Smooth muscle cell (in vitro differentiated cells): ENCODE data around the gene SINHCAF. TPM values are rescaled to one million over a fixed set of nuclear protein-coding genes. Genes with fewer than 3 reads are reported as not detected.

Experiments
- DNase-seq: peaks from one replicate; lab custom pipeline; 2025; ENCODE audit not compliant: unreplicated experiment; lab: John Stamatoyannopoulos, UW
- H2AFZ ChIP-seq: fragments of 200-600 bp; sonication (generic); 2 replicates; pipeline ENCODE4 v1.6.0; 2016; ENCODE audit warnings: antibody characterized with exemption, low read depth, mild to moderate bottlenecking
- H3F3A ChIP-seq: fragments of 200-600 bp; sonication (generic); 2 replicates; pipeline ENCODE4 v1.6.0; 2017; ENCODE audit warnings: antibody characterized with exemption, low read depth
- H3K27ac ChIP-seq: fragments of 200-600 bp; sonication (generic); 2 replicates; pipeline ENCODE4 v1.5.1; 2016; ENCODE audit warnings: low read depth, mild to moderate bottlenecking
- H3K27me3 ChIP-seq: fragments of 200-600 bp; sonication (generic); 2 replicates; pipeline ENCODE4 v1.6.1; 2016; ENCODE audit warnings: low read depth, mild to moderate bottlenecking
- H3K36me3 ChIP-seq: fragments of 200-600 bp; sonication (generic); 2 replicates; pipeline ENCODE4 v1.5.1; 2016; ENCODE audit warnings: low read depth
- H3K4me1 ChIP-seq: fragments of 200-600 bp; sonication (generic); 2 replicates; pipeline ENCODE4 v1.5.1; 2016; ENCODE audit warnings: low read depth
- H3K4me2 ChIP-seq: fragments of 200-600 bp; sonication (generic); 2 replicates; pipeline ENCODE4 v1.6.0; 2016; ENCODE audit warnings: mild to moderate bottlenecking
- H3K4me3 ChIP-seq: fragments of 200-600 bp; sonication (generic); 2 replicates; pipeline ENCODE4 v1.5.1; 2016; ENCODE audit warnings: mild to moderate bottlenecking
- H3K79me2 ChIP-seq: fragments of 200-600 bp; sonication (generic); 2 replicates; pipeline ENCODE4 v1.6.0; 2016; ENCODE audit warnings: low read depth, mild to moderate bottlenecking
- H3K9ac ChIP-seq: fragments of 200-600 bp; sonication (generic); 2 replicates; pipeline ENCODE4 v1.6.0; 2016; ENCODE audit warnings: low read depth
- H3K9me3 ChIP-seq: fragments of 200-600 bp; sonication (generic); replicated peaks from 2 replicates; pipeline ENCODE4 v1.5.1; 2016; ENCODE audit warnings: low read depth
- H4K20me1 ChIP-seq: fragments of 200-600 bp; sonication (generic); 2 replicates; pipeline ENCODE4 v1.6.0; 2016; ENCODE audit warnings: low read depth
- CTCF ChIP-seq: fragments of 200-600 bp; sonication (generic); IDR thresholded peaks from 2 replicates; pipeline ENCODE4 v1.5.1; 2017; ENCODE audit warnings: borderline replicate concordance, mild to moderate bottlenecking, antibody characterized with exemption; ENCODE audit not compliant: insufficient read depth, poor library complexity, severe bottlenecking
- WGBS: methylation state at CpG from one replicate; pipeline ENCODE4 v1.1.7; 2016; ENCODE audit warnings: low lambda C conversion rate; 5-methylcytosine and 5-hydroxymethylcytosine counted together
- polyA plus RNA-seq: library from polyadenylated mRNA; unstranded; fragments of >200 nt; fragmentation: Nextera tagmentation; extraction: Ambion mirVana; gene quantifications from 2 replicates; pipeline ENCODE4 v1.2.1, GENCODE V29; 2016
- total RNA-seq: library from RNA; depleted of rRNA; stranded (reverse); fragments of >200 nt; gene quantifications from 2 replicates; pipeline ENCODE4 v1.2.3, GENCODE V29; 2014

SINHCAF gene
- total and polyA plus RNA-seq, 2 experiments from 2014 or later, result 41.6 to 101 TPM

DNA sequence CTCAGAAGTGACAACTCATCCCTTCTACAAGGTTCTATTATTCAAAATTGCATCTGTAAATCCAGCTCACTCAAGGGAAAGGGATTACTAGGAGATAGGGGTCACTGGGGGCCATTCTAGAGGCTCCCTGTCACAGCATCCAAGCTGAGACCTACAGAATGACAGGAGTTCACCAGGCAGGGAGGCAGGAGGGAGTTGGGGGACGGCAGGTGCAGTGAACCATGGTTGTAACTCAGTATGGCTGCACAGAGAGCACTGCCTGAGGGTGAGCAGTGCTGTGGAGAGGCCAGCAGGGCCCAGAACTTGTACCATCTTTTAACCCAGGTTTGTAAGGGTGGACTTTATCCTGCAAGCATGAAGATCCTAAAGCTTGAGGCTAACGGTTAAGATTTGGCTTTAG is 37.9 kb upstream of the SINHCAF start:
- H3F3A ChIP-seq, result no peaks in the 10 kb centered on the region
- TF ChIP-seq CTCF, result no peak
- H3K9ac ChIP-seq, result no peak overlapping the region
- H3K4me1 ChIP-seq, result peaks cover 32% of the 10 kb centered on the region
- H4K20me1 ChIP-seq, result no peaks in the 10 kb centered on the region
- 89% methylated on average over 2 of the region's 2 CpGs for WGBS
- H3K4me2 ChIP-seq, result no peak overlapping the region
- no peaks in the 10 kb centered on the region for H3K79me2 ChIP-seq
- no peaks in the 10 kb centered on the region for H3K27me3 ChIP-seq
- H3K36me3 ChIP-seq, result no peaks in the 10 kb centered on the region
- H3K4me3 ChIP-seq, result no peak overlapping the region
- H3K27ac ChIP-seq, result no peak overlapping the region
- no peak for DNase-seq
- H3K9me3 ChIP-seq, result no peaks in the 10 kb centered on the region
- H2AFZ ChIP-seq, result no peak overlapping the region

- no peaks in the 10 kb centered on the region for H4K20me1 ChIP-seq
- H3K27me3 ChIP-seq, result no peaks in the 10 kb centered on the region
- no peak overlapping the region for H2AFZ ChIP-seq
- no peaks in the 10 kb centered on the region for H3K79me2 ChIP-seq
- H3K9me3 ChIP-seq, result no peaks in the 10 kb centered on the region
- no peaks in the 10 kb centered on the region for H3K36me3 ChIP-seq
- no peak for TF ChIP-seq CTCF
- no peak overlapping the region for H3K4me2 ChIP-seq
- no peak overlapping the region for H3K4me3 ChIP-seq
- H3K27ac ChIP-seq, result no peak overlapping the region
- WGBS, result 81% methylated on average over 6 of the region's 6 CpGs
- no peaks in the 10 kb centered on the region for H3F3A ChIP-seq
- no peak for DNase-seq
- H3K4me1 ChIP-seq, result peaks cover 28% of the 10 kb centered on the region
- H3K9ac ChIP-seq, result no peak overlapping the region
These were observed 37.5 kb upstream of the SINHCAF start for GRCh38 chr12:31363416-31363809.

- 34% methylated on average over 6 of the region's 6 CpGs for WGBS
- H2AFZ ChIP-seq, result peak overlapping the region; percentile 5
These were observed 36.9 kb upstream of the SINHCAF start for GRCh38 chr12:31362759-31363415.

More at GRCh38 chr12:31362759-31363415, 36.9 kb upstream of the SINHCAF start:
- Histone ChIP-seq H3F3A (no peaks in the 10 kb centered on the region), H3K9ac (no peak overlapping the region), H3K27ac (no peak overlapping the region), H4K20me1 (no peaks in the 10 kb centered on the region), H3K36me3 (no peaks in the 10 kb centered on the region), H3K79me2 (no peaks in the 10 kb centered on the region), H3K4me3 (no peak overlapping the region), H3K4me1 (peaks cover 23% of the 10 kb centered on the region), H3K9me3 (no peaks in the 10 kb centered on the region), H3K4me2 (peak overlapping the region; percentile 56), H3K27me3 (no peaks in the 10 kb centered on the region)
- no peak for TF ChIP-seq CTCF
- no peak for DNase-seq
